OCI-LY1 (cell line): ENCODE results near the gene GIT2.

Source experiments
- H2AFZ ChIP-seq: fragments of 200-600 bp; sonication (generic), shearing (Covaris generic); 2 replicates; pipeline ENCODE4 v1.6.0; 2014; ENCODE audit warnings: antibody characterized with exemption, mild to moderate bottlenecking, low read length
- H3F3A ChIP-seq: fragments of 200-600 bp; sonication (generic), shearing (Covaris generic); 2 replicates; pipeline ENCODE4 v1.6.0; 2014; ENCODE audit warnings: mild to moderate bottlenecking, antibody characterized with exemption, low read length, moderate library complexity; ENCODE audit not compliant: insufficient read depth
- H3K27ac ChIP-seq: fragments of 200-600 bp; sonication (generic); 2 replicates; pipeline ENCODE4 v1.5.1; 2014; ENCODE audit warnings: low read length, mixed run types, mild to moderate bottlenecking, low read depth; ENCODE audit not compliant: poor library complexity, severe bottlenecking
- H3K27me3 ChIP-seq: fragments of 200-600 bp; sonication (generic); 2 replicates; pipeline ENCODE4 v1.6.0; 2014; ENCODE audit warnings: antibody characterized with exemption, mild to moderate bottlenecking, low read length, moderate library complexity; ENCODE audit not compliant: insufficient read depth
- H3K36me3 ChIP-seq: fragments of 200-600 bp; sonication (generic); 2 replicates; pipeline ENCODE4 v1.6.1; 2014; ENCODE audit warnings: mild to moderate bottlenecking, antibody characterized with exemption, low read length, moderate library complexity, mixed read lengths; ENCODE audit not compliant: insufficient read depth
- H3K4me1 ChIP-seq: fragments of 200-600 bp; sonication (generic); 2 replicates; pipeline ENCODE4 v1.5.1; 2014; ENCODE audit warnings: mild to moderate bottlenecking, low read length, moderate library complexity; ENCODE audit not compliant: insufficient read depth, severe bottlenecking
- H3K4me2 ChIP-seq: fragments of 200-600 bp; sonication (generic), shearing (Covaris generic); 2 replicates; pipeline ENCODE4 v1.6.1; 2014; ENCODE audit warnings: low read length
- H3K4me3 ChIP-seq: fragments of 200-600 bp; sonication (generic); 2 replicates; pipeline ENCODE4 v1.5.1; 2014; ENCODE audit warnings: low read length, low read depth, mild to moderate bottlenecking, mixed read lengths; ENCODE audit not compliant: poor library complexity, severe bottlenecking
- H3K79me2 ChIP-seq: fragments of 200-600 bp; shearing (Covaris generic); 2 replicates; pipeline ENCODE4 v1.6.1; 2016; ENCODE audit warnings: mixed run types, low read length, mixed read lengths; ENCODE audit not compliant: insufficient read depth
- H3K9ac ChIP-seq: fragments of 200-600 bp; sonication (generic), shearing (Covaris generic); 2 replicates; pipeline ENCODE4 v1.6.1; 2014; ENCODE audit warnings: mild to moderate bottlenecking, low read length, mixed read lengths
- H3K9me2 ChIP-seq: fragments of 200-600 bp; sonication (generic), shearing (Covaris generic); 2 replicates; pipeline ENCODE4 v1.6.1; 2014; ENCODE audit warnings: low read depth, mild to moderate bottlenecking, low read length, mixed read lengths
- H3K9me3 ChIP-seq: fragments of 200-600 bp; shearing (Covaris generic); 2 replicates; pipeline ENCODE4 v1.6.1; 2014; ENCODE audit warnings: low read length, mixed read lengths
- H4K20me1 ChIP-seq: fragments of 200-600 bp; sonication (generic), shearing (Covaris generic); 2 replicates; pipeline ENCODE4 v1.6.0; 2016; ENCODE audit warnings: mild to moderate bottlenecking, low read length; ENCODE audit not compliant: insufficient read depth
- EZH2 ChIP-seq: fragments of 200-600 bp; sonication (generic), shearing (Covaris generic); IDR thresholded peaks from 2 replicates; pipeline ENCODE4 v1.8.0; 2017; ENCODE audit warnings: borderline replicate concordance, mixed run types, mild to moderate bottlenecking, antibody characterized with exemption, low read length, moderate library complexity, mixed read lengths
- TF ChIP-seq, protein P1 (sequence below): fragments of 200-600 bp; sonication (generic), shearing (Covaris generic); IDR thresholded peaks from 2 replicates; pipeline ENCODE4 v1.5.1; 2017; ENCODE audit warnings: mild to moderate bottlenecking, antibody characterized with exemption, low read length, moderate library complexity, mixed read lengths

Gene GIT2

DNA sequence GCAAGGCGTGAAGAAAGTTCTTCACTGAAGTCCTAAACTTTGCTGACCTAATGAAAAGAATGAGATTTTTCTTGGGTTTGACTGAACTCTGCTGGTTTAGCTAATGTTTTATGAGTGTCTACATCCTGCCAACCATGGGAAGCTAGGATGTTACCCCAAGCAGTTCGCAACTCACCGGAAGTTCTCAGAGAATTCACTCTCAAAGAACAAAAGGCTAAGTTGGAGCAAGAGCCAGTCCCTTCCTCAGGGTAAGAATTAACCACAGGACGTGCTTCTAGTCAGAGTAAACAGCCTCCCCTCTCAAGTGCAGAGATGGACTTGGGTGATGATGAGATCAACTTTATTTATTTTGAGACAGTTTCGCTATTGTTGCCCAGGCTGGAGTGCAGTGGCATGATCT, 58.8 kb downstream of the GIT2 start:
- Histone ChIP-seq H3K4me2 (no peak overlapping the region), H3K27me3 (no peaks in the 10 kb centered on the region), H3K4me3 (no peak overlapping the region), H3K9ac (no peak overlapping the region), H3K4me1 (no peaks in the 10 kb centered on the region), H3K9me2 (no peaks in the 10 kb centered on the region), H4K20me1 (no peaks in the 10 kb centered on the region), H3K9me3 (no peaks in the 10 kb centered on the region), H3K36me3 (peaks cover 37% of the 10 kb centered on the region), H3F3A (no peaks in the 10 kb centered on the region), H2AFZ (no peak overlapping the region), H3K79me2 (no peaks in the 10 kb centered on the region), H3K27ac (no peak overlapping the region)
- no peak for TF ChIP-seq EZH2
- TF ChIP-seq, protein P1, sequence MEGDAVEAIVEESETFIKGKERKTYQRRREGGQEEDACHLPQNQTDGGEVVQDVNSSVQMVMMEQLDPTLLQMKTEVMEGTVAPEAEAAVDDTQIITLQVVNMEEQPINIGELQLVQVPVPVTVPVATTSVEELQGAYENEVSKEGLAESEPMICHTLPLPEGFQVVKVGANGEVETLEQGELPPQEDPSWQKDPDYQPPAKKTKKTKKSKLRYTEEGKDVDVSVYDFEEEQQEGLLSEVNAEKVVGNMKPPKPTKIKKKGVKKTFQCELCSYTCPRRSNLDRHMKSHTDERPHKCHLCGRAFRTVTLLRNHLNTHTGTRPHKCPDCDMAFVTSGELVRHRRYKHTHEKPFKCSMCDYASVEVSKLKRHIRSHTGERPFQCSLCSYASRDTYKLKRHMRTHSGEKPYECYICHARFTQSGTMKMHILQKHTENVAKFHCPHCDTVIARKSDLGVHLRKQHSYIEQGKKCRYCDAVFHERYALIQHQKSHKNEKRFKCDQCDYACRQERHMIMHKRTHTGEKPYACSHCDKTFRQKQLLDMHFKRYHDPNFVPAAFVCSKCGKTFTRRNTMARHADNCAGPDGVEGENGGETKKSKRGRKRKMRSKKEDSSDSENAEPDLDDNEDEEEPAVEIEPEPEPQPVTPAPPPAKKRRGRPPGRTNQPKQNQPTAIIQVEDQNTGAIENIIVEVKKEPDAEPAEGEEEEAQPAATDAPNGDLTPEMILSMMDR = no peak

DNA sequence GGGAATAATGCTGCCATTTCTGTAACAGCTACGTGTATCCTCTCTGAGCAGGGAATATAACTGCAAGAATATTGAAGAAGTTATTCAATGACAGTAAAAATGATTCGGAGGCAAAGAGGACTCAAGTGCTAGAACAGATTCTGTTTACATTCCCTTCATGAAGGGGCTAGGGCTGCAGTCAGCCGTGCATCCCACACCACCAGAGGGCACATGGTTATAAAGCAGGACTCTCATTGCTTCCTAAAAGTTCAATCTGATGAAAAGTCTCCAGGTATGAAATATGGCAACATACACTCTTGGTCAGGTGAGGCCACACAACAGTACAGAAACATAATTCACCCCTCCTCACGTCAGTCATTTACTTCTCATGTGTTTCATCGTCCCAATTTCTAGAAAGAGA, 62.1 kb downstream of the GIT2 start:
- TF ChIP-seq EZH2 = no peak
- TF ChIP-seq, protein P1 = no peak
- H2AFZ ChIP-seq = no peak overlapping the region
- H3K9ac ChIP-seq = no peak overlapping the region
- no peak overlapping the region for H3K27ac ChIP-seq
- no peaks in the 10 kb centered on the region for H3K9me3 ChIP-seq
- H3K9me2 ChIP-seq = no peaks in the 10 kb centered on the region
- H3K4me2 ChIP-seq = no peak overlapping the region
- no peaks in the 10 kb centered on the region for H3K4me1 ChIP-seq
- H3K4me3 ChIP-seq = no peak overlapping the region
- H3K36me3 ChIP-seq = peaks cover 60% of the 10 kb centered on the region
- no peaks in the 10 kb centered on the region for H4K20me1 ChIP-seq
- H3F3A ChIP-seq = no peaks in the 10 kb centered on the region
- no peaks in the 10 kb centered on the region for H3K27me3 ChIP-seq
- H3K79me2 ChIP-seq = no peaks in the 10 kb centered on the region

DNA sequence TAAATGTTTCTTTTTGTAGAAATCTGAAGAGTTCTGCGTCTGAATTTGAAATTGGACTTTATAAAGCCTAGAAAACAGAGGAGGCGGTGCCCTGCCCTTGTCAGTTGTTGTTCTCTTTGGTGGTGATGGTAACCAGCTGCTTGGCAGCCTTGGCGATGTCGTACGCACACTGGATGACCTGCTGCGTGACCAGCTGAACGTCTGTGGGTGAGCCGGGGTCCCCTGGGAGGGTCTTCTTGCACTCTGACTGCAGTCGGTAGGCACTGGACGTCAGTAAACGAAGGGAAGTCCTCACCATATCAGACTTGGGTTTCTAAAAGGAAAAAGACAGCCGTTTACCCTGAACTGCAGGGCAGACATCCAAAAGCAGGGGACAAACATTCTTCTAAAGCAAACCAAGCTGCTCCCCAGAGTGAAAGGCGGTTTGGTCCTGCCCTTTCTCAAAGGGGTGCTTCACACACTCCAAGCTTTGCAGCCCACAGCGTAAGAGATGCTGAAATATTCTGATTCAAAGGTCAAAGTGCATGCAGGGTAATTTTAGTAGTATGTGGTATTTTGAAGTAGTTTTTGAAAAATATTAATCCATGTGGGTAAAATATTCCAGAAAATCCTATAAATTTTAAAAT, 63.2 kb downstream of the GIT2 start:
- Histone ChIP-seq H3K4me3 (no peak overlapping the region), H3K36me3 (peaks cover 50% of the 10 kb centered on the region), H3K9ac (no peak overlapping the region), H3K4me1 (no peaks in the 10 kb centered on the region), H4K20me1 (no peaks in the 10 kb centered on the region), H3K79me2 (no peaks in the 10 kb centered on the region), H2AFZ (no peak overlapping the region), H3K9me2 (no peaks in the 10 kb centered on the region), H3K27me3 (no peaks in the 10 kb centered on the region), H3F3A (no peaks in the 10 kb centered on the region), H3K9me3 (no peaks in the 10 kb centered on the region), H3K4me2 (no peak overlapping the region), H3K27ac (no peak overlapping the region)
- TF ChIP-seq EZH2 = no peak

DNA sequence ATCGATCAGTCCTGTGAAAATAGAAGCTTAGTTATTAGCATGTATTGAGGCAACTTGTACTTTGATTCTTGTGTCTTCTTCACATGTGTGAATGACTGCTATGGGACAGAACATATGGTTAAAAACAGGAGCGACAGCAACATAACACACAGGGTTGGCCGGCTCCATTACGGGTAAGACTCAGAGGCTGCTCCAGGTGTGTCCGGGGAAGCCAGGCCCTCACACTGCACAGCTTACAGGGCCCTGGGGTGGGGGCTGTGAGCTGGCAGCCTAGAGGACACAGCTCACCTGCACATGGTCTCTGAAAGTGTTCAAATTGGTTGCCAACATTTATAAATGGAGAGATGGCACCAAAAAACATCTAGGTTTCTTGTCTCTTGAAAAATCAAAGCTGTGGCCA, 65.0 kb downstream of the GIT2 start:
- H3K36me3 ChIP-seq = peaks cover 51% of the 10 kb centered on the region
- no peak for TF ChIP-seq EZH2
- TF ChIP-seq, protein P1 = no peak

More for the DNA sequence above, 65.0 kb downstream of the GIT2 start:
- H4K20me1 ChIP-seq = no peaks in the 10 kb centered on the region
- no peak overlapping the region for H3K4me2 ChIP-seq
- no peak overlapping the region for H3K9ac ChIP-seq
- no peak overlapping the region for H3K27ac ChIP-seq
- H3K4me1 ChIP-seq = no peaks in the 10 kb centered on the region
- no peak overlapping the region for H3K4me3 ChIP-seq
- H3K9me2 ChIP-seq = no peaks in the 10 kb centered on the region
- no peaks in the 10 kb centered on the region for H3K9me3 ChIP-seq
- H2AFZ ChIP-seq = no peak overlapping the region
- no peaks in the 10 kb centered on the region for H3F3A ChIP-seq
- no peaks in the 10 kb centered on the region for H3K79me2 ChIP-seq
- no peaks in the 10 kb centered on the region for H3K27me3 ChIP-seq
